IMR-90 (cell line): ENCODE data around the gene HERC3. TPM values are rescaled to one million over a fixed set of nuclear protein-coding genes. Genes with fewer than 3 reads are reported as not detected.

Source experiments
- ATAC-seq: fragments of 200-7000 bp; cut with Tn5 transposase; 2 replicates; pipeline ENCODE4 v1.9.1; 2020; ENCODE audit warnings: low read depth, mild to moderate bottlenecking, moderate library complexity
- BruUV-seq: library from RNA; stranded (reverse); fragments of 400-500 nt; replicated peaks from 2 replicates; lab custom pipeline; 2021; lab: Mats Ljungman, UMichigan
- CTCF ChIA-PET: fragments of 300-600 bp; formaldehyde crosslinking; extraction: SDS; loops from one replicate; lab custom pipeline; 2021; ENCODE audit warnings: antibody characterized with exemption; lab: Yijun Ruan, JAX
- POLR2A ChIA-PET: fragments of 300-600 bp; sonication (Branson Sonifier 250); formaldehyde crosslinking; loops from one replicate; lab custom pipeline; 2022; ENCODE audit warnings: antibody characterized with exemption; ENCODE audit not compliant: unreplicated experiment; lab: Charles Lee
- DNase-seq: peaks from one replicate; pipeline ENCODE4 v3.0.0; 2013
- H2AFZ ChIP-seq: replicated peaks from 2 replicates; pipeline ENCODE3; 2013; ENCODE audit warnings: low read length, mild to moderate bottlenecking; ENCODE audit not compliant: poor library complexity
- H2AK5ac ChIP-seq: 2 replicates; pipeline ENCODE4 v1.6.1; 2013; ENCODE audit warnings: low read depth, low read length, inconsistent platforms
- H2AK9ac ChIP-seq: replicated peaks from 2 replicates; pipeline ENCODE3; 2013; ENCODE audit warnings: mild to moderate bottlenecking, low read depth, low read length, moderate library complexity; ENCODE audit not compliant: poor library complexity
- H2BK120ac ChIP-seq: 2 replicates; pipeline ENCODE4 v1.6.1; 2013; ENCODE audit warnings: low read depth, low read length, inconsistent platforms
- H2BK15ac ChIP-seq: 3 replicates; pipeline ENCODE4 v1.6.1; 2013; ENCODE audit warnings: low read depth, low read length, inconsistent platforms
- H2BK20ac ChIP-seq: 2 replicates; pipeline ENCODE4 v1.6.1; 2013; ENCODE audit warnings: low read depth, mild to moderate bottlenecking, inconsistent platforms, low read length, moderate library complexity
- H2BK5ac ChIP-seq: 2 replicates; pipeline ENCODE4 v1.6.1; 2013; ENCODE audit warnings: mild to moderate bottlenecking, low read depth, low read length, inconsistent platforms; ENCODE audit not compliant: poor library complexity, severe bottlenecking
- H3K14ac ChIP-seq: replicated peaks from 2 replicates; pipeline ENCODE4 v1.6.1; 2013; ENCODE audit warnings: low read depth, low read length, inconsistent platforms
- H3K18ac ChIP-seq: 2 replicates; pipeline ENCODE4 v1.6.1; 2013; ENCODE audit warnings: low read depth, low read length, control low read depth
- H3K23ac ChIP-seq: 2 replicates; pipeline ENCODE4 v1.6.1; 2013; ENCODE audit warnings: low read depth, low read length, inconsistent platforms
- H3K27ac ChIP-seq: 2 replicates; pipeline ENCODE4 v1.5.1; 2013; ENCODE audit warnings: mild to moderate bottlenecking, control low read depth, low read length; ENCODE audit not compliant: insufficient read depth
- H3K27me3 ChIP-seq: 2 replicates; pipeline ENCODE4 v1.6.1; 2013; ENCODE audit warnings: low read length; ENCODE audit not compliant: control insufficient read depth, insufficient read depth
- H3K36me3 ChIP-seq: 2 replicates; pipeline ENCODE4 v1.6.1; 2013; ENCODE audit warnings: low read length, mixed read lengths; ENCODE audit not compliant: control insufficient read depth, insufficient read depth
- H3K4ac ChIP-seq: 2 replicates; pipeline ENCODE4 v1.6.1; 2013; ENCODE audit warnings: low read depth, low read length, inconsistent platforms
- H3K4me1 ChIP-seq: 2 replicates; pipeline ENCODE4 v1.6.1; 2013; ENCODE audit warnings: low read length, mixed read lengths; ENCODE audit not compliant: control insufficient read depth, insufficient read depth
- H3K4me2 ChIP-seq: 2 replicates; pipeline ENCODE4 v1.6.1; 2013; ENCODE audit warnings: low read depth, mild to moderate bottlenecking, control low read depth, low read length, moderate library complexity
- H3K4me3 ChIP-seq: 2 replicates; pipeline ENCODE4 v1.5.1; 2013; ENCODE audit warnings: low read depth, mild to moderate bottlenecking, control low read depth, low read length, moderate library complexity; ENCODE audit not compliant: insufficient read depth
- H3K56ac ChIP-seq: 2 replicates; pipeline ENCODE4 v1.6.1; 2013; ENCODE audit warnings: low read length, inconsistent platforms; ENCODE audit not compliant: insufficient read depth; ENCODE audit errors: extremely low read depth
- H3K79me1 ChIP-seq, 2 experiments: 2 replicates each; pipeline ENCODE4 v1.6.1; 2013; ENCODE audit warnings: low read length in 2 of 2, inconsistent platforms in 1 of 2, low read depth in 1 of 2
- H3K9ac ChIP-seq: 2 replicates; pipeline ENCODE4 v1.6.1; 2013; ENCODE audit warnings: low read depth, low read length, control low read depth
- H3K9me1 ChIP-seq: 2 replicates; pipeline ENCODE4 v1.6.1; 2013; ENCODE audit warnings: low read length, inconsistent platforms; ENCODE audit not compliant: insufficient read depth
- H3K9me3 ChIP-seq: 2 replicates; pipeline ENCODE4 v1.6.1; 2013; ENCODE audit warnings: low read length; ENCODE audit not compliant: control insufficient read depth, insufficient read depth
- H4K20me1 ChIP-seq: 2 replicates; pipeline ENCODE4 v1.6.1; 2013; ENCODE audit warnings: low read length, inconsistent platforms; ENCODE audit not compliant: insufficient read depth
- H4K5ac ChIP-seq: 2 replicates; pipeline ENCODE4 v1.6.1; 2013; ENCODE audit warnings: mild to moderate bottlenecking, low read depth, low read length, control low read depth
- H4K8ac ChIP-seq, 2 experiments: 2 replicates each; pipeline ENCODE4 v1.6.1; 2013; ENCODE audit warnings: low read depth in 2 of 2, low read length in 2 of 2, control low read depth in 1 of 2, inconsistent platforms in 1 of 2
- H4K91ac ChIP-seq: 2 replicates; pipeline ENCODE4 v1.6.1; 2013; ENCODE audit warnings: low read depth, low read length, inconsistent platforms; ENCODE audit not compliant: insufficient read depth
- BHLHE40 ChIP-seq: fragments of 150-350 bp; IDR thresholded peaks from 2 replicates; pipeline ENCODE4 v1.6.1; 2016; ENCODE audit warnings: mild to moderate bottlenecking, low read depth, low read length
- CHD1 ChIP-seq: IDR thresholded peaks from 2 replicates; pipeline ENCODE4 v1.6.1; 2012; ENCODE audit warnings: low read depth, low read length, improper control_type of control experiment
- FOS ChIP-seq: fragments of 150-350 bp; IDR thresholded peaks from 2 replicates; pipeline ENCODE4 v1.6.1; 2016; ENCODE audit warnings: low read depth, low read length
- MAFK ChIP-seq: IDR thresholded peaks from 2 replicates; pipeline ENCODE4 v1.6.1; 2012; ENCODE audit warnings: low read depth, low read length, improper control_type of control experiment
- MXI1 ChIP-seq: IDR thresholded peaks from 2 replicates; pipeline ENCODE4 v1.6.1; 2012; ENCODE audit warnings: low read depth, mild to moderate bottlenecking, low read length, moderate library complexity, borderline replicate concordance
- RAD21 ChIP-seq: IDR thresholded peaks from 2 replicates; pipeline ENCODE4 v1.6.1; 2012; ENCODE audit warnings: low read length, improper control_type of control experiment
- RCOR1 ChIP-seq: IDR thresholded peaks from 2 replicates; pipeline ENCODE4 v1.6.1; 2012; ENCODE audit warnings: mild to moderate bottlenecking, low read length, improper control_type of control experiment; ENCODE audit not compliant: insufficient replicate concordance
- RFX5 ChIP-seq: IDR thresholded peaks from 2 replicates; pipeline ENCODE4 v1.8.0; 2012; ENCODE audit warnings: low read depth, mild to moderate bottlenecking, low read length, moderate library complexity
- SMC3 ChIP-seq: fragments of 150-350 bp; IDR thresholded peaks from 2 replicates; pipeline ENCODE4 v1.6.1; 2016; ENCODE audit warnings: low read depth, mild to moderate bottlenecking, antibody characterized with exemption, low read length, moderate library complexity
- WGBS, 2 experiments: methylation state at CpG; one replicate each; pipeline versions ENCODE4 v1.1.5 to v1.1.7; 2013; ENCODE audit warnings: missing lambda C conversion rate in 2 of 2; ENCODE audit not compliant: insufficient read length in 1 of 2; ENCODE audit errors: extremely low coverage in 2 of 2; 5-methylcytosine and 5-hydroxymethylcytosine counted together
- dilution Hi-C: fragments of 300-500 bp; cut with HindIII; formaldehyde crosslinking; loops from one replicate; pipeline ENCODE4 v1.14.3; 2018; ENCODE audit warnings: low sequenced_read_pairs; ENCODE audit not compliant: unreplicated experiment
- in situ Hi-C: fragments of 300-500 bp; cut with MboI; formaldehyde crosslinking; loops from 3 replicates; pipeline ENCODE4 v1.14.3; 2019; ENCODE audit warnings: low sequenced_read_pairs, inconsistent platforms, mixed read lengths
- intact Hi-C: fragments of 100-400 bp; cut with micrococcal nuclease; formaldehyde crosslinking; loops from 2 replicates; pipeline ENCODE4 v1.10.0; 2022
- polyA plus RNA-seq, 3 experiments: library from polyadenylated mRNA; depleted of rRNA; stranded (reverse); fragments of >200 nt; gene quantifications; 2 replicates each; pipeline ENCODE4 v1.2.3, GENCODE V29; 2012; ENCODE audit warnings: low replicate concordance in 1 of 3
- total RNA-seq: library from RNA; depleted of rRNA; stranded (reverse); fragments of >200 nt; gene quantifications from 2 replicates; pipeline ENCODE4 v1.2.3, GENCODE V29; 2012
- TF ChIP-seq, protein P1 (sequence below): conservative IDR thresholded peaks from 2 replicates; pipeline ENCODE4 v1.5.1; 2012; ENCODE audit warnings: mild to moderate bottlenecking, low read depth, low read length, improper control_type of control experiment
- TF ChIP-seq, protein P2 (sequence below): fragments of 150-350 bp; IDR thresholded peaks from 2 replicates; pipeline ENCODE4 v1.6.1; 2016; ENCODE audit warnings: low read depth, mild to moderate bottlenecking, low read length, moderate library complexity, borderline replicate concordance
- TF ChIP-seq, protein P3 (sequence below): fragments of 150-350 bp; IDR thresholded peaks from 2 replicates; pipeline ENCODE4 v1.6.1; 2017; ENCODE audit warnings: mild to moderate bottlenecking, antibody characterized with exemption, low read length, low read depth

Gene HERC3
- total and polyA plus RNA-seq, 2 of the 4 experiments (the other 2 are of a cell fraction), result 8.9 to 9.5 TPM

DNA sequence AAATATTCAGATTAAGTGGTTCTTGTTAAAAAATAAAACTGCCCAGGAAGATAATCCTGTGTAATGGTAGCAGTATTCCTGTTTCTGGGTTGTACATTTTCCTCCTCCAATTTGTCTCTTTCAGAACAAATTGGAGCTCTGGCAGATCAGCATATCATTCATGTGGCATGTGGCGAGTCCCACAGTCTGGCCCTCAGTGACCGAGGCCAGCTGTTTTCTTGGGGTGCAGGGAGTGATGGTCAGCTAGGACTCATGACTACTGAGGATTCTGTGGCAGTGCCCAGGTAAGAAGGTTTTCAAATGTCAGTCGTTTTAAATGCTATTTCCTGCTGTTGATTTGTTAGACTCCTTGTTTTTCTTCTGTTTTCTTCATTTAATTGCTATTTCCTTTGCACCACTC is 57.4 kb downstream of the HERC3 start:
- Histone ChIP-seq H3K4me3 (no peak overlapping the region), H4K91ac (no peak overlapping the region), H4K8ac (no peak overlapping the region), H2BK15ac (no peak overlapping the region), H3K23ac (0 out of 2 replicates have a peak overlapping the region, but pooled peaks have one; percentile 11), H3K9me3 (no peaks in the 10 kb centered on the region), H2AK5ac (no peak overlapping the region), H2BK20ac (no peak overlapping the region), H2BK5ac (no peak overlapping the region), H3K79me1 (peaks cover 5 to 19% of the 10 kb centered on the region in 2 experiments; a peak in 3 of 4 replicates), H3K36me3 (0 out of 2 replicates have a peak, but pooled peaks cover 2% of the 10 kb centered on the region), H3K27ac (no peak overlapping the region), H3K9ac (no peak overlapping the region), H4K5ac (no peak overlapping the region), H3K27me3 (no peaks in the 10 kb centered on the region), H3K9me1 (0 out of 2 replicates have a peak, but pooled peaks cover 5% of the 10 kb centered on the region), H3K18ac (no peak overlapping the region), H4K20me1 (no peaks in the 10 kb centered on the region), H2BK120ac (no peak overlapping the region), H3K4me2 (no peak overlapping the region), H3K4ac (no peak overlapping the region), H3K4me1 (no peaks in the 10 kb centered on the region; the same call in 1 of the 2 replicates), H2AK9ac (no peak overlapping the region), H2AFZ (no peak overlapping the region), H3K14ac (no peak overlapping the region), H3K56ac (no peak overlapping the region)
- CTCF ChIA-PET, result no interaction called here
- in situ Hi-C loops, result no loop called here
- intact Hi-C loops, result no loop called here
- DNase-seq (no peak), ATAC-seq (no peak)
- BruUV-seq, result no TSS peak
- dilution Hi-C loops, result no loop called here
- WGBS, 2 experiments, result 90% methylated on average over 2 of the region's 3 CpGs; no CpG with 5 or more reads in 1 of the 2 experiments
- no peak for TF ChIP-seq RFX5
- TF ChIP-seq MXI1, result no peak
- TF ChIP-seq BHLHE40, result no peak
- TF ChIP-seq, protein P1, sequence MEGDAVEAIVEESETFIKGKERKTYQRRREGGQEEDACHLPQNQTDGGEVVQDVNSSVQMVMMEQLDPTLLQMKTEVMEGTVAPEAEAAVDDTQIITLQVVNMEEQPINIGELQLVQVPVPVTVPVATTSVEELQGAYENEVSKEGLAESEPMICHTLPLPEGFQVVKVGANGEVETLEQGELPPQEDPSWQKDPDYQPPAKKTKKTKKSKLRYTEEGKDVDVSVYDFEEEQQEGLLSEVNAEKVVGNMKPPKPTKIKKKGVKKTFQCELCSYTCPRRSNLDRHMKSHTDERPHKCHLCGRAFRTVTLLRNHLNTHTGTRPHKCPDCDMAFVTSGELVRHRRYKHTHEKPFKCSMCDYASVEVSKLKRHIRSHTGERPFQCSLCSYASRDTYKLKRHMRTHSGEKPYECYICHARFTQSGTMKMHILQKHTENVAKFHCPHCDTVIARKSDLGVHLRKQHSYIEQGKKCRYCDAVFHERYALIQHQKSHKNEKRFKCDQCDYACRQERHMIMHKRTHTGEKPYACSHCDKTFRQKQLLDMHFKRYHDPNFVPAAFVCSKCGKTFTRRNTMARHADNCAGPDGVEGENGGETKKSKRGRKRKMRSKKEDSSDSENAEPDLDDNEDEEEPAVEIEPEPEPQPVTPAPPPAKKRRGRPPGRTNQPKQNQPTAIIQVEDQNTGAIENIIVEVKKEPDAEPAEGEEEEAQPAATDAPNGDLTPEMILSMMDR, result no peak
- TF ChIP-seq RAD21, result no peak
- TF ChIP-seq, protein P2, sequence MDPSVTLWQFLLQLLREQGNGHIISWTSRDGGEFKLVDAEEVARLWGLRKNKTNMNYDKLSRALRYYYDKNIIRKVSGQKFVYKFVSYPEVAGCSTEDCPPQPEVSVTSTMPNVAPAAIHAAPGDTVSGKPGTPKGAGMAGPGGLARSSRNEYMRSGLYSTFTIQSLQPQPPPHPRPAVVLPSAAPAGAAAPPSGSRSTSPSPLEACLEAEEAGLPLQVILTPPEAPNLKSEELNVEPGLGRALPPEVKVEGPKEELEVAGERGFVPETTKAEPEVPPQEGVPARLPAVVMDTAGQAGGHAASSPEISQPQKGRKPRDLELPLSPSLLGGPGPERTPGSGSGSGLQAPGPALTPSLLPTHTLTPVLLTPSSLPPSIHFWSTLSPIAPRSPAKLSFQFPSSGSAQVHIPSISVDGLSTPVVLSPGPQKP, result no peak
- no peak for TF ChIP-seq FOS
- TF ChIP-seq, protein P3, sequence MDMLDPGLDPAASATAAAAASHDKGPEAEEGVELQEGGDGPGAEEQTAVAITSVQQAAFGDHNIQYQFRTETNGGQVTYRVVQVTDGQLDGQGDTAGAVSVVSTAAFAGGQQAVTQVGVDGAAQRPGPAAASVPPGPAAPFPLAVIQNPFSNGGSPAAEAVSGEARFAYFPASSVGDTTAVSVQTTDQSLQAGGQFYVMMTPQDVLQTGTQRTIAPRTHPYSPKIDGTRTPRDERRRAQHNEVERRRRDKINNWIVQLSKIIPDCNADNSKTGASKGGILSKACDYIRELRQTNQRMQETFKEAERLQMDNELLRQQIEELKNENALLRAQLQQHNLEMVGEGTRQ, result no peak
- no peak for TF ChIP-seq CHD1
- no peak for TF ChIP-seq RCOR1
- TF ChIP-seq SMC3, result no peak
- TF ChIP-seq MAFK, result no peak
- POLR2A ChIA-PET, result interaction anchor here (0.6 kb wide), 1 partner anchor 429 kb away, joined by 10 read pairs; no protein-coding TSS in a partner anchor
